Glutamatergic neuron (in vitro differentiated cells): ENCODE results near the gene DYNC1LI2. TPM values are rescaled to one million over a fixed set of nuclear protein-coding genes. Genes with fewer than 3 reads are reported as not detected.

Experiments used
- DNase-seq: peaks from one replicate; pipeline ENCODE4 v3.0.0; 2022
- H3K27ac Mint-ChIP-seq: one replicate; pipeline ENCODE4 v1.8.0; 2020; ENCODE audit warnings: mild to moderate bottlenecking, mixed read lengths, inconsistent platforms; ENCODE audit not compliant: unreplicated experiment
- H3K27me3 Mint-ChIP-seq: one replicate; pipeline ENCODE4 v1.8.0; 2020; ENCODE audit warnings: mild to moderate bottlenecking, moderate library complexity, mixed read lengths, inconsistent platforms; ENCODE audit not compliant: unreplicated experiment
- H3K36me3 Mint-ChIP-seq: one replicate; pipeline ENCODE4 v1.8.0; 2020; ENCODE audit warnings: mild to moderate bottlenecking, mixed read lengths, inconsistent platforms; ENCODE audit not compliant: unreplicated experiment
- H3K4me1 Mint-ChIP-seq: one replicate; pipeline ENCODE4 v1.8.0; 2020; ENCODE audit warnings: mild to moderate bottlenecking, low read depth, mixed read lengths, inconsistent platforms; ENCODE audit not compliant: unreplicated experiment
- H3K4me3 Mint-ChIP-seq: one replicate; pipeline ENCODE4 v1.8.0; 2020; ENCODE audit warnings: mild to moderate bottlenecking, mixed read lengths, inconsistent platforms; ENCODE audit not compliant: unreplicated experiment
- H3K9me3 Mint-ChIP-seq: one replicate; pipeline ENCODE4 v1.8.0; 2020; ENCODE audit warnings: mild to moderate bottlenecking, moderate library complexity, mixed read lengths, inconsistent platforms; ENCODE audit not compliant: unreplicated experiment
- total RNA-seq: library from RNA; stranded (reverse); fragmentation: NEBNext Ultra II Directional; extraction: Animal tissue kit (Norgen Biotek cat#: 25700); gene quantifications from one replicate; pipeline ENCODE4 v1.2.1, GENCODE V29; 2021; ENCODE audit not compliant: unreplicated experiment
- TF ChIP-seq, protein P1 (sequence below): fragments of 200-600 bp; sonication (generic); IDR thresholded peaks from one replicate; pipeline ENCODE4 v1.5.0; 2021; ENCODE audit not compliant: partially characterized antibody, unreplicated experiment

DYNC1LI2 gene
- total RNA-seq, 1 donor from 2014 or later, result 269 TPM

DNA sequence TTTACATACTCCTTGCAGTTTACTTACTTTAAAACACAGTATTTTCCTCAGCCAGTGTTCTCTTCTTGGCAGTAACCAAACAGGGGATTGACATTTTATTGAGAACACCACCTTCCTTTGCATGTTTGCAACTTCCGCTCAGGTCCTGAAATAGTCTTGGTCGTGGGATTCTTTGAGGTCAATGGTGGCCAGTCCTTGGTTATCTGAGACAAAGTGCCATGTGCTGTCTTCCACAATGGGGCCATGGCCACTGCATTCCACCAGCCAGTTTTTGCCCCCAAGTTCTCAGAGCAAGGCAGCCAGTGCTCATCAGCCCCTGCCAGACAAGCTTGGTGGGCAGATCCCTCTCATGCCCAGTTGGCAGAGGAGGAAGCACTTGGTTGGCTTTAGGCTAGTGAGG lies 77.7 kb downstream of the DYNC1LI2 start:
- Mint-ChIP-seq H3K27me3 (peaks cover 2% of the 10 kb centered on the region), H3K9me3 (no peaks in the 10 kb centered on the region), H3K27ac (no peak overlapping the region), H3K4me3 (no peak overlapping the region), H3K36me3 (no peaks in the 10 kb centered on the region), H3K4me1 (no peaks in the 10 kb centered on the region)
- TF ChIP-seq, protein P1, sequence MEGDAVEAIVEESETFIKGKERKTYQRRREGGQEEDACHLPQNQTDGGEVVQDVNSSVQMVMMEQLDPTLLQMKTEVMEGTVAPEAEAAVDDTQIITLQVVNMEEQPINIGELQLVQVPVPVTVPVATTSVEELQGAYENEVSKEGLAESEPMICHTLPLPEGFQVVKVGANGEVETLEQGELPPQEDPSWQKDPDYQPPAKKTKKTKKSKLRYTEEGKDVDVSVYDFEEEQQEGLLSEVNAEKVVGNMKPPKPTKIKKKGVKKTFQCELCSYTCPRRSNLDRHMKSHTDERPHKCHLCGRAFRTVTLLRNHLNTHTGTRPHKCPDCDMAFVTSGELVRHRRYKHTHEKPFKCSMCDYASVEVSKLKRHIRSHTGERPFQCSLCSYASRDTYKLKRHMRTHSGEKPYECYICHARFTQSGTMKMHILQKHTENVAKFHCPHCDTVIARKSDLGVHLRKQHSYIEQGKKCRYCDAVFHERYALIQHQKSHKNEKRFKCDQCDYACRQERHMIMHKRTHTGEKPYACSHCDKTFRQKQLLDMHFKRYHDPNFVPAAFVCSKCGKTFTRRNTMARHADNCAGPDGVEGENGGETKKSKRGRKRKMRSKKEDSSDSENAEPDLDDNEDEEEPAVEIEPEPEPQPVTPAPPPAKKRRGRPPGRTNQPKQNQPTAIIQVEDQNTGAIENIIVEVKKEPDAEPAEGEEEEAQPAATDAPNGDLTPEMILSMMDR, result no peak
- no peak for DNase-seq

Other genes starting within 250 kb of the DYNC1LI2 start
- gene TK2, start 201.5 kb downstream of the DYNC1LI2 start, total RNA-seq, result 4.5 TPM
- 17.9 TPM for gene CKLF, start 199.0 kb downstream of the DYNC1LI2 start, total RNA-seq
- gene CMTM1, start 185.2 kb downstream of the DYNC1LI2 start, total RNA-seq, result 5.0 TPM
- gene CMTM2, start 172.1 kb downstream of the DYNC1LI2 start, total RNA-seq, result not detected
- gene CMTM3, start 146.9 kb downstream of the DYNC1LI2 start, total RNA-seq, result 45.8 TPM
- 8.2 TPM for gene CMTM4, start 54.9 kb downstream of the DYNC1LI2 start, total RNA-seq
- 0.39 TPM for gene TERB1, start 50.0 kb upstream of the DYNC1LI2 start, total RNA-seq
- gene NAE1, start 79.4 kb upstream of the DYNC1LI2 start, total RNA-seq, result 125 TPM
- 0.64 TPM for gene CA7, start 92.8 kb upstream of the DYNC1LI2 start, total RNA-seq
- 18.3 TPM for gene PDP2, start 128.9 kb upstream of the DYNC1LI2 start, total RNA-seq
- gene CDH16, start 167.3 kb upstream of the DYNC1LI2 start, total RNA-seq, result not detected
- gene RRAD, start 173.9 kb upstream of the DYNC1LI2 start, total RNA-seq, result 1.1 TPM
- gene CIAO2B, start 182.8 kb upstream of the DYNC1LI2 start, total RNA-seq, result 89.4 TPM
- gene CES2, start 183.9 kb upstream of the DYNC1LI2 start, total RNA-seq, result 38.6 TPM
- gene CES3, start 209.7 kb upstream of the DYNC1LI2 start, total RNA-seq, result 4.1 TPM
- gene CES4A, start 237.0 kb upstream of the DYNC1LI2 start, total RNA-seq, result 3.6 TPM